ENCODE measurements around the gene TCTN1. TPM values are rescaled to one million over a fixed set of nuclear protein-coding genes. Genes with fewer than 3 reads are reported as not detected.

TCTN1 gene
- total and polyA plus RNA-seq, 2 of the 13 experiments (the other 11 are each of a cell fraction or from before 2014, with no cell fraction given) = 13.6 to 16.0 TPM

DNA sequence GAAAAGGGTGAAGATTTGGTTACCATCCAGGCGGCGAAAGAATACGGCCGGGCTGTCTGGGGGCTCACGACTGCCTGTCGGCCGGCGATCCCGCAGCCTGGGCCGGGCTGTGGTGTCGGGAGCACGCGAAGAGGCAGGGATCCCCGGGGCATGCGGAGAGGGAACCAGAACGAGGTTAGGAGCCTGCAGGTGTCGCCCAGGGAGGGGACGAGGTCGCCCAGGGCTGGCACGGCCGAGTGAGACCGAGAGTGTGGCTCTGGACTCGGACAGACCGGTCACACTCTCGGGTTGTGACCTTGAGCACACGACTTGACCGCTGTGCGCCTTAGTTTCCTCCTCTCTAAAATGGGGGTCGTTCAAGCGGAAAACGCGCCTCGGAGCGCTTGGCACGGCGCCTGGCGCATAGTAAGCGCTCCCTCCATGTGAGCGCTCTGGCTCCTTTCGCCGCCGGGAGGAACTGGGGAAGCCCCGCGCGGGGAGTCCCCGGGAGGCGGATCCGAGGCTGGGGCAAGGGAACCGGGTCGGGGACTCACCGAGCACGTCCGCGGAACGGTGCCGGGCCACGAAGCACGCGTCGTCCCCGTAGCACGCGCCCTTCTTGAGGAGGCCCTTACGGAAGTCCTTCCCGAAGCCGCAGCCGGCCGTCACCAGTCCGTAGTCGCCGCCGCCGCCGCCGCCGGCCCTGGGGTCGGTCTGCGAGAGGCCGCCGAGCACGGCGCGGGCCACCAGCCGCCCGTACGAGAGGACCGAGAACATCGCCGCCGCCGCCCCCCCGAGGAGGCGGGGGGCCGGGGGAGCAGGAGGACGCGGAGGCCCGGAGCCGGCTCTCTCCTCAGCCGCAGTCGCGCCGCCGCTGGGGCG lies 31.4 kb upstream of the TCTN1 start (continued):
- TF ChIP-seq, protein P1, sequence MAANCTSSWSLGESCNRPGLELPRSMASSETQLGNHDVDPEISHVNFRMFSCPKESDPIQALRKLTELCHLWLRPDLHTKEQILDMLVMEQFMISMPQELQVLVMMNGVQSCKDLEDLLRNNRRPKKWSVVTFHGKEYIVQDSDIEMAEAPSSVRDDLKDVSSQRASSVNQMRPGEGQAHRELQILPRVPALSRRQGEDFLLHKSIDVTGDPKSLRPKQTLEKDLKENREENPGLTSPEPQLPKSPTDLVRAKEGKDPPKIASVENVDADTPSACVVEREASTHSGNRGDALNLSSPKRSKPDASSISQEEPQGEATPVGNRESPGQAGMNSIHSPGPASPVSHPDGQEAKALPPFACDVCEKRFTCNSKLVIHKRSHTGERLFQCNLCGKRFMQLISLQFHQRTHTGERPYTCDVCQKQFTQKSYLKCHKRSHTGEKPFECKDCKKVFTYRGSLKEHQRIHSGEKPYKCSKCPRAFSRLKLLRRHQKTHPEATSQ (CRISPR knock-in tag; IDR thresholded peaks at IDR 0.05; ENCODE audit: borderline replicate concordance) = no peak
- TF ChIP-seq KLF13 (CRISPR knock-in tag; IDR thresholded peaks at IDR 0.05) = no peak
- no peak for TF ChIP-seq NKX3-1 (CRISPR knock-in tag; IDR thresholded peaks at IDR 0.05)
- no peak for TF ChIP-seq ZNF329 (CRISPR knock-in tag; IDR thresholded peaks at IDR 0.05; ENCODE audit: low read depth)
- TF ChIP-seq ZNF17 (CRISPR knock-in tag; IDR thresholded peaks at IDR 0.05) = no peak
- no peak for TF ChIP-seq BCL6 (CRISPR knock-in tag; IDR thresholded peaks at IDR 0.05)
- TF ChIP-seq, protein P2, sequence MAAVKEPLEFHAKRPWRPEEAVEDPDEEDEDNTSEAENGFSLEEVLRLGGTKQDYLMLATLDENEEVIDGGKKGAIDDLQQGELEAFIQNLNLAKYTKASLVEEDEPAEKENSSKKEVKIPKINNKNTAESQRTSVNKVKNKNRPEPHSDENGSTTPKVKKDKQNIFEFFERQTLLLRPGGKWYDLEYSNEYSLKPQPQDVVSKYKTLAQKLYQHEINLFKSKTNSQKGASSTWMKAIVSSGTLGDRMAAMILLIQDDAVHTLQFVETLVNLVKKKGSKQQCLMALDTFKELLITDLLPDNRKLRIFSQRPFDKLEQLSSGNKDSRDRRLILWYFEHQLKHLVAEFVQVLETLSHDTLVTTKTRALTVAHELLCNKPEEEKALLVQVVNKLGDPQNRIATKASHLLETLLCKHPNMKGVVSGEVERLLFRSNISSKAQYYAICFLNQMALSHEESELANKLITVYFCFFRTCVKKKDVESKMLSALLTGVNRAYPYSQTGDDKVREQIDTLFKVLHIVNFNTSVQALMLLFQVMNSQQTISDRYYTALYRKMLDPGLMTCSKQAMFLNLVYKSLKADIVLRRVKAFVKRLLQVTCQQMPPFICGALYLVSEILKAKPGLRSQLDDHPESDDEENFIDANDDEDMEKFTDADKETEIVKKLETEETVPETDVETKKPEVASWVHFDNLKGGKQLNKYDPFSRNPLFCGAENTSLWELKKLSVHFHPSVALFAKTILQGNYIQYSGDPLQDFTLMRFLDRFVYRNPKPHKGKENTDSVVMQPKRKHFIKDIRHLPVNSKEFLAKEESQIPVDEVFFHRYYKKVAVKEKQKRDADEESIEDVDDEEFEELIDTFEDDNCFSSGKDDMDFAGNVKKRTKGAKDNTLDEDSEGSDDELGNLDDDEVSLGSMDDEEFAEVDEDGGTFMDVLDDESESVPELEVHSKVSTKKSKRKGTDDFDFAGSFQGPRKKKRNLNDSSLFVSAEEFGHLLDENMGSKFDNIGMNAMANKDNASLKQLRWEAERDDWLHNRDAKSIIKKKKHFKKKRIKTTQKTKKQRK (IDR thresholded peaks at IDR 0.05; ENCODE audit: low read length) = no peak
- TF ChIP-seq ZNF839 (CRISPR knock-in tag; IDR thresholded peaks at IDR 0.05; ENCODE audit: borderline replicate concordance) = no peak
- no peak for TF ChIP-seq YEATS2 (CRISPR knock-in tag; IDR thresholded peaks at IDR 0.05; ENCODE audit: borderline replicate concordance)
- TF ChIP-seq MYC (CRISPR knock-in tag; IDR thresholded peaks at IDR 0.05; ENCODE audit: borderline replicate concordance) = peak; percentile 70; the same call in 1 of the 2 replicates
- no peak for TF ChIP-seq ZFP62 (CRISPR knock-in tag; IDR thresholded peaks at IDR 0.05)
- TF ChIP-seq MTA3 (CRISPR knock-in tag; IDR thresholded peaks at IDR 0.05) = no peak
- TF ChIP-seq PRPF4 (IDR thresholded peaks at IDR 0.05; ENCODE audit: low read depth, low read length, poor library complexity, severe bottlenecking) = no peak
- TF ChIP-seq HOXA5 (CRISPR knock-in tag; IDR thresholded peaks at IDR 0.05) = 0 out of 2 replicates have a peak, but pooled peaks have one; percentile 28
- TF ChIP-seq, protein P3, sequence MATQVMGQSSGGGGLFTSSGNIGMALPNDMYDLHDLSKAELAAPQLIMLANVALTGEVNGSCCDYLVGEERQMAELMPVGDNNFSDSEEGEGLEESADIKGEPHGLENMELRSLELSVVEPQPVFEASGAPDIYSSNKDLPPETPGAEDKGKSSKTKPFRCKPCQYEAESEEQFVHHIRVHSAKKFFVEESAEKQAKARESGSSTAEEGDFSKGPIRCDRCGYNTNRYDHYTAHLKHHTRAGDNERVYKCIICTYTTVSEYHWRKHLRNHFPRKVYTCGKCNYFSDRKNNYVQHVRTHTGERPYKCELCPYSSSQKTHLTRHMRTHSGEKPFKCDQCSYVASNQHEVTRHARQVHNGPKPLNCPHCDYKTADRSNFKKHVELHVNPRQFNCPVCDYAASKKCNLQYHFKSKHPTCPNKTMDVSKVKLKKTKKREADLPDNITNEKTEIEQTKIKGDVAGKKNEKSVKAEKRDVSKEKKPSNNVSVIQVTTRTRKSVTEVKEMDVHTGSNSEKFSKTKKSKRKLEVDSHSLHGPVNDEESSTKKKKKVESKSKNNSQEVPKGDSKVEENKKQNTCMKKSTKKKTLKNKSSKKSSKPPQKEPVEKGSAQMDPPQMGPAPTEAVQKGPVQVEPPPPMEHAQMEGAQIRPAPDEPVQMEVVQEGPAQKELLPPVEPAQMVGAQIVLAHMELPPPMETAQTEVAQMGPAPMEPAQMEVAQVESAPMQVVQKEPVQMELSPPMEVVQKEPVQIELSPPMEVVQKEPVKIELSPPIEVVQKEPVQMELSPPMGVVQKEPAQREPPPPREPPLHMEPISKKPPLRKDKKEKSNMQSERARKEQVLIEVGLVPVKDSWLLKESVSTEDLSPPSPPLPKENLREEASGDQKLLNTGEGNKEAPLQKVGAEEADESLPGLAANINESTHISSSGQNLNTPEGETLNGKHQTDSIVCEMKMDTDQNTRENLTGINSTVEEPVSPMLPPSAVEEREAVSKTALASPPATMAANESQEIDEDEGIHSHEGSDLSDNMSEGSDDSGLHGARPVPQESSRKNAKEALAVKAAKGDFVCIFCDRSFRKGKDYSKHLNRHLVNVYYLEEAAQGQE (IDR thresholded peaks at IDR 0.05; ENCODE audit: borderline replicate concordance in 1 of 2, low read depth in 1 of 2, low read length in 2 of 2) = no peak
- no peak for TF ChIP-seq SRSF9 (IDR thresholded peaks at IDR 0.05; ENCODE audit: borderline replicate concordance, insufficient read depth, low read depth, low read length, poor library complexity, severe bottlenecking)
- no peak for TF ChIP-seq CREM (IDR thresholded peaks at IDR 0.05)
- TF ChIP-seq CREM (CRISPR knock-in tag; IDR thresholded peaks at IDR 0.05) = no peak
- TF ChIP-seq ZNF703 (CRISPR knock-in tag; IDR thresholded peaks at IDR 0.05; ENCODE audit: borderline replicate concordance) = 0 out of 2 replicates have a peak, but pooled peaks have one; percentile 32
- no peak for TF ChIP-seq ZNF460 (CRISPR knock-in tag; IDR thresholded peaks at IDR 0.05; ENCODE audit: borderline replicate concordance)
